Fibroblast of the conjunctiva (primary cell): ENCODE results near the gene RADIL.
"Not testable (repeated sequence)": the region's sequence is repeated elsewhere in the genome, so short reads cannot be mapped to it uniquely, and the experiment has no call there.

Source experiments
- DNase-seq: peaks from one replicate; pipeline ENCODE4 v3.0.0-alpha.2; 2010; ENCODE audit warnings: low read depth

The RADIL gene, protein sequence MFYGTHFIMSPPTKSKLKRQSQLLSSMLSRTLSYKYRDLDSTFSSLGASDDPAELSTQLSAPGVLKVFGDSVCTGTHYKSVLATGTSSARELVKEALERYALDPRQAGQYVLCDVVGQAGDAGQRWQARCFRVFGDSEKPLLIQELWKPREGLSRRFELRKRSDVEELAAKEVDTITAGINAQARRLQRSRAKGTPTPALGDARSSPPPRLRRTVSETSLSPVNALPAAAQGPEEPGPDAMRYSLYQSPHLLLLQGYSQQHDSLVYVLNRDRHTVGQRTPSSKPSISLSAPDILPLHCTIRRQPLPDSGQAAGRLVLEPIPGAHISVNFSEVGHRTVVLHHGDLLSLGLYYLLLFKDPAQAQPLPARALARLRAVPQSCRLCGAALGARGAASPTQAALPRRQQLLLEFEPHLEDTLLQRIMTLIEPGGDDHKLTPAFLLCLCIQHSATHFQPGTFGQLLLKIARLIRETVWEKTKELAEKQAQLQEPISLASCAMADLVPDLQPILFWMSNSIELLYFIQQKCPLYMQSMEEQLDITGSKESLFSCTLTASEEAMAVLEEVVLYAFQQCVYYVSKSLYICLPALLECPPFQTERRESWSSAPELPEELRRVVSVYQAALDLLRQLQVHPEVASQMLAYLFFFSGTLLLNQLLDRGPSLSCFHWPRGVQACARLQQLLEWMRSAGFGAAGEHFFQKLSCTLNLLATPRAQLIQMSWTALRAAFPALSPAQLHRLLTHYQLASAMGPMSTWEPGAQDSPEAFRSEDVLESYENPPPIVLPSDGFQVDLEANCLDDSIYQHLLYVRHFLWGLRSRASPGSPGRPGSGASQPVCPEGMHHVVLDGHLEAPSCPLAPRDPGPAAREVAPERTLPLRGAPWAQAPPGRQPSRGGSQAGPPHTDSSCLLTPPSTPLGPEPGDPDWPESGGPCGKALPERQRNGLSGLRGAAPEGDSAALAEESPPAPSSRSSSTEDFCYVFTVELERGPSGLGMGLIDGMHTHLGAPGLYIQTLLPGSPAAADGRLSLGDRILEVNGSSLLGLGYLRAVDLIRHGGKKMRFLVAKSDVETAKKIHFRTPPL

DNA sequence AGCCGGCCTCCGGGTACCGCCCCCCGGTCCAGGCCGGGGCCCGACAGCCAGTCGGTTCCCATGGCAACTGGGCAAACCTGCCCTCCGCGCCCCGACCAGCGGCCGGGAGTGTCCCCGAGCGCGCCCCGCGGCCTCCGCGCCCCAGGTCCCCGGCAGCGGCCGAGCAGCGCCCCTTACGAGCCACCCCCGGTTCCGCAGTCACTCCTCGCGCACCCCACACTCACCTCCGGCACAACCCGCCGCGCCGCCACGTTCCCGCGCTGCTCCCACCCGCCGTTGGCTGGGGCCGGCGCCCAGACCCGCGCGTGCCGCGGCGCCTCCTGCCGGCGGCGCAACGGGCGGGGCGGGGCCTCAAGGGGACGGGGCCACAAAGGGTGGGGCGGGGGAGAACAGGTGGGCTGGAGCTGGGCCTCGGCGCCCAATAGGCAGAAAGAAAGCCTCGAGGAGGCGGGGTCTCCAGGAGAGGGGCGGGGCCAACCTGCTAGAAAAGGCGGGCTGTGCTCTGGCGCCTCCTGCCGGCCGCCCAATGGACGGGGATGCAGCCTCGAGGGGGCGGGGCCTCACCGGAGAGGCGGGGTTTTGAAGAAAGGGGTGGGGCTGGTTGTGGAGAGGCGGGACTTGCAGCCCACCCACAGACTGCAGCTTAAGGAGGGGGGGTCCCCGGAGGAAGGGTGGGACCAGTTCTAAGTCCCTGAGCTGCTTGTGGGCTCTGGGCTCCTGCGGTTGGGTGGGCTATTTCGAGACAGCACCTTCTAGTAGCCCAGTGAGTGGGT lies at the start of gene RADIL:
RADIL (minus strand) TSS at position 345 of the 773 bp plus-strand sequence. CDS start 5,577 bp downstream, outside the sequence.
- DNase-seq, result peak; percentile 86

DNA sequence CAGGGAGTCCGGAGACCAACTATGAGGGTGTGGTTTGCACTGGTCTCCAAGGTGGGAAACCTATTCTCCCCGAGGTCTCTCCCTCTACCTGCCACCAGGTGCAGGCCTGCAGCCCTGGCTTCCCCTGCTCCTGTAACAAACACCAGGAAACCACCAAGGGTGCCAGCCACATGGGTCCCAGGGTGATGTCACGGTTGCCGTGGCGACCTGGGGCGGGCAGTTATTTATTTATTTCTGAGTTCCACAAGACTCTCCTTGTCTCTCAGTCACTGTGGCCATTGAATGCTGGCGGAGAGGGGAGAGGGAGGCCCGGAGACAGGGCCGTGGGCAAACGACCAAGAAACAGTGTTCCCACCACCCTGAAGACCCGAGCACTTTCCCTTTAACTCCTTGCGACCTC lies 48.4 kb upstream of the RADIL start:
- DNase-seq, result no peak

DNA sequence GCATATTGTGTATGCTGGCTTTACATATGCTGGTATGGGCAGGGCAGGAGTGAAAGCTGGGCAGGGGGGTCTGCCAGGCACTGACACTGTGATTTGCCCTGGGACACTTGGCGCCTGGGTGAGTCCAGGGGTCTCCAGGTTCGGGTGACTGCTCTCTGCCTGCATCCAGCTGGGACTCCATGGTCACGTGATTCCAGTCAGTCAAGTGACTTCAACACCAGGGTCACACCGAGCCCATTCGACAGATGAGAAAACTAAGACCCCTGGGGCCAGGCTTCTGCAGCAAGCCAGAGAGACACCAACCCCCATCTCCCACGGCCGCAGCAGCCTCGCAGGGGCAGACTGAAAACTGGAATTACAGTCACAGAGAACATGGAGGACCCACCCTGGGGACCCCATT lies 45.5 kb upstream of the RADIL start:
- no peak for DNase-seq

DNA sequence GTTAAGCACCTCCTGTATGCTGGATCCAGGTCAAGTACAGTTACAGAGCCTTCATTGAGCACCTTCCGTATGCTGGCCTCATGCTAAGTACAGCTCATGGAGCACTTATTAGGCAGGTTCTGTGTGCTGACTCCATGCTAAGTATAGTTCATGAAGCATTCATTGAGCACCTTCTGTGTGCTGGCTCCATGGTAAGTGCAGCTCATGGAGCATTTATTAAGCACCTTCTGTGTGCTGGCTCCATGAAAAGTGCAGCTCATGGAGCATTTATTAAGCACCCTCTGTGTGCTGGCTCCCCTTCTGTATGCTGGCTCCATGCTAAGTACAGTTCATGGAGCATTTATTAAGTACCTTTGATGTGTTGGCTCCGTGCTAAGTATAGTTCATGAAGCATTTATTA lies 44.9 kb upstream of the RADIL start:
- DNase-seq, result no peak

DNA sequence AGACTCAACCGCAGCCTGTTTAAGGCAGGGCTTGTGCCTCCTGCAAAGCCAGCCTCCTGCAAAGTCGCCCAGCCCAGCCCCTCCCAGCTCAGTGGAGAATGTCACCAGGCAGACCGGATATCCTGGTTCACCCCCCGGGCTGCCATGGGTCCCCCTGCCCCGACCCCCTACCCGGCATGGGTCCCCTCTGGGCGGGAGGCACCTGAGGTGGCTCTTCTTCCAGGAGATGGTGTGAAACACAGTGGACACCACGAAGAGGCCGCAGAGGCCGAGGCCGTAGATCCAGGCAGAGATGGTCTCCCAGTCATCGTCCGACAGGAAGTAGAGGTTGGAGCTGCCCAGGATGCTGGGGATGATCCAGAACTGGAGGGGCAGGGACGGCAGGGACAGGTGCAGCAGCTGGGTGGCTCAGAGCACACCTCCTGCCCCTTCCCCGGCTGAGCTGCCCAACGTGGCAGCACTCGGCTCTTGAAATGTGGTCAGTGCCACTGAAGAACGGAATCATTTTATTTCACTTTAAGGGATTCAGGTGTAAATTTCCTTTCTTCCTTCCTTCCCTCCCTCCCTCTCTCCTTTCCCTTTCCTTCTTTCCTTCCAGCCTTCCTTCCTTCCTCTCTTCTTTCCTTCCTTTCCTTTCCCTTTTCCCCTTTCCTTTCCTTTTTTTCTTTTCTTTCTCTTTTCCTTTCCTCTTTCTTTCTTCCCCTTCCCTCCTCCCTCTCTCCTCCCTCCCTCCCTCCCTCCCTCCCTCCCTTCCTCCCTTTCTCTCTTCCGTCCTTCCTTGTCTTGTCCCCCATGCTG lies 36.7 kb upstream of the RADIL start:
- DNase-seq, result no peak

DNA sequence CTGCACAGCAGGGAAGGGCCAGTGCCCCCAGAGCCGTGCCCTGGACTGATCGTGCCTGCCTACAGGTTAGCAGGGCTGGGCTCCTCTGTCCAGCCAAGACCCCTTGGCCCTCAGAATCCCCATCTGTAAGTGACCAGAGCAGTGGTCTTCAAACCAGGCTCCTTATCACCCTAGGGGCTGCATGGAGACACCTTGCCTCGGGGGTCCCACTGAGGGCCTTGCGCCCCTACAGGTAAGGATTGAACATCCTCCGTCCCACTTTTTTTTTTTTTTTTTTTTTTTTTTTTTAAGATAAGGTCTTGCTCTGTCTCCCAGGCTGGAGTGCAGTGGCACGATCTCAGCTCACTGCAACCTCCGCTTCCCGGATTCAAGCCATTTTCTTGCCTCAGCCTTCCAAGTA lies 32.6 kb upstream of the RADIL start:
- DNase-seq, result no peak

DNA sequence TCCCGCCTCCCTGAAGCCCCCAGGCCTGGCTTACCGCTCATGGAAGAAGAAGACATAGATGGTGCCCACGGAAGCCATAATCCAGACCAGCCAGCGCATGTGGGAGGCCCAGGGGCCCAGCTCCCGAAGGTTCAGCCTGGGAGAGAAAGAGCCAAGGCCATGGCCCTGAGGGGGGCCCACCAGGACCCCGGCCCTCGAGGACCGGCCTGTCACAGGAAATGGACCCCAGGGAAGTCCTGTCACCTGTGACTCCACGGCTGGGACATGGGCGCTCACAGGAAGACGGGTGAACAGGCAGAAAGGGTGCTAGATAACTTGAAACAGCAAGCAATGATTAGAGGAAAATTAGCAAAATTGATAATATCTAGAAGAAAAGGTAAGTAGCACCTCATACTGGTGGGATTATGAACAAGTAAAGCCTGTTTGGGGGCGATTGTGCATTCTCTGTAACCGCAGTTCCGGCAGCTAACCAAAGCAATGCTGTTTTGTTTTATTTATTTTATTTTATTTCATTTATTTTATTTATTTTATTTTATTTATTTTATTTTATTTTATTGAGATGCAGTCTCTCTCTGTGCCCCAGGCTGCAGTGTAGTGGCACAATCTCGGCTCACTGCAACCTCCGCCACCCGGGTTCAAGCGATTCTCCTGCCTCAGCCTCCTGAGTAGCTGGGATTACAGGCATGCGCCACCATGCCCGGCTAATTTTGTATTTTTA lies 27.8 kb upstream of the RADIL start:
- no peak for DNase-seq

DNA sequence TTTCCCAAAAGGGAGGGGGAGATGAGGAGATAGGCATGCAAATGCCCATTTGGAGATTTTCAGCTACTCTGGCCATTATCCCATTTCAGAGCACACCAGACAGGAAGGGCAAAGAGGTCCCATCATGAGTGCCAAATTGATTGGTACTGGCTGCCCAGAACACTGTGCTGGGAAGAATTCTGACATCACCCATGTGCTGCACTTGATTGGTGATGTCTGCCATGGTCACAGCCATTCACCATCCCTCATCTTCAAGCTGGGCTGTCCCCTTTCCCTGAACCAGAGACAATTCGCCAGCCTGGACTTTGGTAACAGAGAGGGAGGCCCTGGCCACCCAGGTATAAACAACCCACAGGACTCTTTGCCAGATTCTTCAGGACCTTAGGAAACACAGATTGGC lies 23.2 kb upstream of the RADIL start:
- DNase-seq, result no peak

DNA sequence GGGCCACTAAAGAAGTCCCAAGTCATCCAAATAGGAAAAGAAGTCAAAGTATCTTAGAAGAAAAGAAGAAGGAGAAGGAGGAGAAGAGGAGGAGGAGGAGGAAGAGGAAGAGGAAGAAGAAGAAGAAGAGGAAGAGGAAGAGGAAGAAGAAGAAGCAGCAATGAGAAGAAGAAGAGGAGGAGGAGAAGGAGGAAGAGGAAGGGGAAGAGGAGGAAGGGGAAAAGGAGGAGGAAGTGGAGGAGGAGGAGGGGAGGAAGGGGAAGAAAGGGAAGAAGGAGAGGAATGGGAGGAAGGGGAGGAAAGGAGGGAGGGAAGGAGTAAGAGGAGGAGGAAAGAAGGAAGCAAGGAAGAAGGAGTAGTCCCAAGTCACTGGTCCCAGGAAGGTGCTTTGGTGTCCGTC lies 21.7 kb upstream of the RADIL start:
- no peak for DNase-seq

DNA sequence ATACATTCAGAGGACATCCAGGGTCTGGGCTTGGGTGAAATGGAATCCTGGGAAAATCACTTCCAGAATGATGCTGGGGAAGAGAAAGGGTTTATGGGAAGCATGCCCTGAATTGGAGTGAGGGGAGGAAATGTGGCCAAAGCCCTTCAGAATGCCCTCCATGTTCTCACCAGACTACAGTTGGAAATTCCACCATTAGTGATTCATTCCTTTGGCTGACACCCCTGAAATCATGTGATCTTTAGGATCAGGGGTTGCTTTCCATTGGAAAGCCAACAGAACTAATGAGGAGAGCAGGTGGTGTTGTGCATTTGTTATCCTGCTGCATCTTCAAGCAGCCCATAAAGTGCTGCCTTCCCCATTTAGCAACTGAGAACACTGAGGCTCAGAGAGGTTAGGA lies 20.8 kb upstream of the RADIL start:
- no peak for DNase-seq

DNA sequence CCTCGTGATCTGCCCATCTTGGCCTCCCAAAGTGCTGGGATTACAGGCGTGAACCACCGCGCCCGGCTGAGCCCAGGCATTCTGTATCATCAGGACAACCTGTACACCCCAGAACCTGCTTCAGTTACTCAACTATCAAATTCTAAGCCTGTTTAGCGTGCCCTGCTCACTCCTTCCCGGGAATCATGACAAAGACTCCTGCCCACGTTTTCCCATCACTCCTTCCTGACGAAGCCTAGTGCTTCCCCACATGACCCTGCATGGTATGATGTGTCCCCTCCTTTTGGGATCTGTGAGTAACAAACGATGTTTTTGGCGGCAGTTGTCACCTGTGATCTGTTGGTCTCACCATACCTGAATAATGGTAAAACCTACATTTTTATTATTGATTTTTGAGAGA lies 12.2 kb upstream of the RADIL start:
- no peak for DNase-seq

DNA sequence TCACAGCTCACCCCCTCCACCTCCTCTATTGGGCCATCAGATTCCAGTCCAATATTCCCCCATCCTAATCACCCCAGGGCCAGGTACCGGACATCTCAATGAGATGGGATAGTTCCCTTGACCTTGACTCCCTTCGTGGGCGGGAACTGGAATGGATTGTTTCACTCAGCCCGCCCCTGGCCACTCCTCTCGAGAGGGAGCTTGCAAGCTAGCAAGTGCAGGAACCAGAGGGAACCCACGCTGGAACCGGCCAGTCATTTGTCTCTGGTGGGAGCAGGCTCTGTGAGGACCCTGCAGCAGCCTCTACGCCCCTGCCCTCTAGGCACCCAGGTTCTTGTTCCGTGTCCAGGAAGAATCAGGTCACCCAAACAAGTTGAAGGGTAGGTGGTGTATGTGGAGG lies 11.0 kb upstream of the RADIL start:
- no peak for DNase-seq

DNA sequence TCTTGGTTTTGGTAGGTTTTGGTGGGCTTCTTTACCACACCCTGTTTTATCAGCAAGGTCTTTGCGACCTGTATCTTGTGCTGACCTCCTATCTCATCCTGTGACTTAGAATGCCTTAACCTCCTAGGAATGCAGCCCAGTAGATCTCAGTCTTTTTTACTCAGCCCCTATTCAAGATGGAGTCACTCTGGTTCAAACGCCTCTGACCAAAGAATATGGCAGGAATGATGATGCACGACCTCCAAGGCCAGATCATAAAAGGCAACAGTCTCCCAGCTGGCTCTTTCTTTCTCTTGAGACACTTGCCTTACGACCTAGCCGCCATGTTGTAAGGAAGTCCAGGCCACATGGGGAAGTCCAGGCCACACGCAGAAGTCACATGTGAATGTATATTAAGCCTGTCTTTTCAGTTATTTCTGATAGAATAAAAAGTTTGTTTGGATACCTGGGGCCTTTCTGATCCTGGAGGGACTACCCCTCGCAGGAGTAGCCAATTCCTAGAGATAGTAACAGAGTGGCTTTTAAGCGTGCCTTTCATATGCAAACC lies 10.5 kb upstream of the RADIL start:
- no peak for DNase-seq

DNA sequence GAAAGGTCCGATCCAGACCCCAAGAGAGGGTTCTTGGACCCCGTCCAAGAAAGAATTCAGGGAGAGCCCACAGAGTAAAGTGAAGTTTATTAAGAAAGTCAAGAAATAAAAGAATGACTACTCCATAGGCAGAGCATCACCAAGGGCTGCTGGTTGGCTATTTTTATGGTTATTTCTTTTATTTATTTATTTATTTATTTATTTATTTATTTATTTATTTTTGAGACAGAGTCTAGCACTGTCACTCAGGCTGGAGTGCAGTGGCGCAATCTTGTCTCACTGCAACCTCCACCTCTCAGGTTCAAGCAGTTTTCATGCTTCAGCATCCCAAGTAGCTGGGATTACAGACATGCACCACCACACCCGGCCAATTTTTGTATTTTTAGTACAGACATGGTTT lies 9.7 kb upstream of the RADIL start:
- DNase-seq, result not testable (repeated sequence)

DNA sequence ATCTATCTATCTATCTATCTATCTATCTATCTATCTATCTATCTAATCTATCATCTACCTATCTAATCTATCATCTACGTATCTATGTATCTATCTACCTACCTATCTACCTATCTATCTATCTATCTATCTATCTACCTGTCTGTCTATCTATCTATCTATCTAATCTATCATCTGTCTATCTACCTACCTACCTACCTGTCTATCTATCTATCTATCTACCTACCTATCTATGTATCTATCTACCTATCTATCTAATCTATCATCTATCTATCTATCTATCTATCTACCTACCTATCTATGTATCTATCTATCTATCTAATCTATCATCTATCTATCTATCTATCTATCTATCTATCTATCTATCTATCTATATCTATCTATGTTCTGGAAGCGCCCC lies 8.0 kb upstream of the RADIL start:
- not testable (repeated sequence) for DNase-seq

DNA sequence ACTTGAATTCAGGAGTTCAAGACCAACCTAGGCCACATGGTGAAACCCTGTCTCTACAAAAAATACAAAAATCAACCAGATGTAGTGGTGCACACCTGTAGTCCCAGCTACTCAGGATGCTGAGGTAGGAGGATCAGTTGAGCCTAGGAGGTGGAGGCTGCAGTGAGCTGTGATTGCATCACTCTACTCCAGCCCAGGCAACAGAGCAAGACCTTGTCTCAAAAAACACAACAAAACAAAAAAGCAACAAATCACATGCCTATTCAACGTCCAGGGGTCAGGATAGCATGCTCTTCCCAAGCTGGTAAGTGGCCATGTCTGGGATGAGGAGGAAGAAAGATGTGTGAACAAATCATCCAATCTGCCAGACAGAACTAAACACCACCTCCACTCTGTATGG lies 6.2 kb upstream of the RADIL start:
- no peak for DNase-seq

DNA sequence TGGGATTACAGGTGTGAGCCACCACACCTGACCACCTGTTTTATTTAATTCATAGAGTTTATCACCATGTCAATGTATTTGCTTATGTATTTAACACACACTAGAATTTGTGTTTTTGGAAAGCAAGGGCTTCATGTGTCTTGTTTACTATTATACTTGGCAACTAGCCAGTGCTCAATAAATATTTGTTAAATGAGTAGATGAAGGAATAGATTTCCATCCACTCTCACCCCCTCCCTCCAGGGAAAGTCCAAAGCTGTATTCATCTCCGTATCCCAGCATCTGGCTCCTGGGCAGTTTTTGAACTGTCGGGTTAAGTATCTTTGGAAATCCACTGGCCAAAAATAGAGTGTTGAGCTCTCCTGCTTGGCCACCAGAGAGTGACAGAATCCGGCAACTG lies 4.6 kb upstream of the RADIL start:
- DNase-seq, result no peak

DNA sequence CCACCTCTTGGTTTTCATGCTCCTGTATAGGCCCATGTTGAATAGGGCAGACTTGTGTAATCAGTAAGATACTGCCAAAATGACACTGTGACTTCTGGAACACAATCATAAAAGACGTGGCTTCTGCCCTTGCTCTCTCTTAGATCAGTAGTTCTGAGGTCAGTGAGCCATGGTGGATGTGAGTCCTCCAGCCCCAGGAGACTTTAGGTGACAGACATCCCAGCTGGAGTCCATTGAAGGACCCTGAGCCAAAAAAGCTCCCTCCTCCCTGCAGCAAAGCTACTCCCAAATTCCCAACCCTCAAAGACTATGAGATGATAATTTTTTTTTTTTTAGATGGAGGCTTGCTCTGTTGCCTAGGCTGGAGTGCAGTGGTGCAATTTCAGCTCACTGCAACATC lies 3.2 kb upstream of the RADIL start:
- no peak for DNase-seq

DNA sequence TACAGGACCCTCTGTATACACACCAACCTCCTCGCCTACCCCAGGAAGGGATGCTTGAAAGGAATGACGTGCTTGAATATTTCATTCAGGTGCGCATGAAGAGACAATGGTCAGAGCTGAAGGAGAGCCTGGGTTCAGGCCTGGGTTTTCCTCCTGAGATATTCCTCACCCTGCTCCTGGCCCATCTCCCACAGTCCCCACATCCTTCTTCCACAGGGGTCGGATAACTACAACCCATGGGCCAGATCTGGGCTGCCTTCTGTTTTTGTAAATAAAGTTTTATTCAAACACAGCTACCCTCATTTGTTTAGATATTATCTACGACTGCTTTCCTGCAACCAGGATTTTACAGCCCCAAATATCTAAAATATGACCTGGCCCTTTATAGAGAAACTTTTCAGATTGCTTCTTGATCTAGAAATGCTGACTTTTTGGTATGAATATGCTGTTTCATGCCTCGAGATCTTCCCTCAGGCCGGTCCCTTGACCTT lies 1.8 kb upstream of the RADIL start:
- no peak for DNase-seq

DNA sequence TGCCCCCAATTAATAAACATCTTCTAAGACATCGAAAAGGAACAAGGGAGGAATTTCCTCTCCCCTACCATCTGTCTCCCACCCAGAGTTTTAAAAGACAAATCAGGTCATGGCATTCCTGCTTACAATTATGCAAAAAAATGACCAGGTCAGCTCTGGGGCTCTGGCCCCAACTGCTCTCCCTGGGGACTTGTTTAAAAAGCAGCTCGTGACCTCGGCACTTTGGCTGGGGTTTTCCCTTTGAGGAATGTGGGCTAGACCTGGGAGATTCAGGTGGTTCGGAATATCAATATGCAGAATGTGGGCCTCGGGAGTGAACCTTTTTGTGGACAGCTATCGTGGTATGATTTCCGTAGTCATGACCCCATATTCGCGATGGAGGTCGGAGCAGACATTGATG lies 648 bp upstream of the RADIL start:
- no peak for DNase-seq
